Left ventricle myocardium inferior (tissue), 1 donor: ENCODE measurements around the gene ADD2. TPM values are rescaled to one million over a fixed set of nuclear protein-coding genes. Genes with fewer than 3 reads are reported as not detected.
"Not testable (repeated sequence)": the region's sequence is repeated elsewhere in the genome, so short reads cannot be mapped to it uniquely, and the experiment has no call there.

Experiments used
- DNase-seq: peaks from one replicate; pipeline ENCODE4 v3.0.0-alpha.2; 2020
- H3K27ac ChIP-seq: fragments of 200-600 bp; replicated peaks from 2 replicates; pipeline ENCODE4 v1.8.0; 2021
- H3K27me3 ChIP-seq: fragments of 200-600 bp; 2 replicates; pipeline ENCODE4 v1.8.0; 2021; ENCODE audit warnings: low read depth
- H3K36me3 ChIP-seq: fragments of 200-600 bp; 2 replicates; pipeline ENCODE4 v1.8.0; 2021
- H3K4me1 ChIP-seq: fragments of 200-600 bp; 2 replicates; pipeline ENCODE4 v1.8.0; 2021
- H3K4me3 ChIP-seq: fragments of 200-600 bp; 2 replicates; pipeline ENCODE4 v1.8.0; 2021; ENCODE audit warnings: mild to moderate bottlenecking, moderate library complexity
- H3K9me3 ChIP-seq: fragments of 200-600 bp; replicated peaks from 2 replicates; pipeline ENCODE4 v1.8.0; 2021
- CTCF ChIP-seq: fragments of 200-600 bp; IDR thresholded peaks from 2 replicates; pipeline ENCODE4 v1.8.0; 2021; ENCODE audit warnings: antibody characterized with exemption, mild to moderate bottlenecking, borderline replicate concordance
- intact Hi-C: fragments of 100-400 bp; cut with micrococcal nuclease; formaldehyde crosslinking; loops from one replicate; pipeline ENCODE4 v1.11.0; 2022
- total RNA-seq: library from RNA; stranded (reverse); fragmentation: NEBNext Ultra II Directional; extraction: Animal tissue kit (Norgen Biotek cat#: 25700); gene quantifications from one replicate; pipeline ENCODE4 v1.2.1, GENCODE V29; 2021
- donor health status: DM: no; HTN: yes; CAD: no; lungs with severe emphysema.

ADD2 gene
- total RNA-seq, 1 donor from 2014 or later, result 2.7 TPM

- intact Hi-C loops, result no loop called here
- no peaks in the 10 kb centered on the region for H3K36me3 ChIP-seq
- no peak overlapping the region for H3K4me3 ChIP-seq
Measured at GRCh38 chr2:70799706-70800105, 31.7 kb upstream of the ADD2 start.

GRCh38 chr2:70797996-70798395, 30.0 kb upstream of the ADD2 start:
- H3K36me3 ChIP-seq, H3K27ac ChIP-seq, intact Hi-C loops, H3K4me3 ChIP-seq, H3K4me1 ChIP-seq, DNase-seq: not testable (repeated sequence)
- Histone ChIP-seq H3K9me3 (peaks cover 12% of the 10 kb centered on the region), H3K27me3 (peaks cover 52% of the 10 kb centered on the region)

More at GRCh38 chr2:70799706-70800105, 31.7 kb upstream of the ADD2 start:
- no peaks in the 10 kb centered on the region for H3K4me1 ChIP-seq
- H3K27ac ChIP-seq, result no peak overlapping the region
- no peak for DNase-seq
- TF ChIP-seq CTCF, result no peak
- peaks cover 12% of the 10 kb centered on the region for H3K9me3 ChIP-seq
- H3K27me3 ChIP-seq, result peaks cover 35% of the 10 kb centered on the region

GRCh38 chr2:70797506-70797905, 29.5 kb upstream of the ADD2 start:
- Histone ChIP-seq H3K36me3 (no peaks in the 10 kb centered on the region), H3K9me3 (peaks cover 12% of the 10 kb centered on the region), H3K27ac (no peak overlapping the region), H3K4me1 (no peaks in the 10 kb centered on the region), H3K27me3 (peaks cover 57% of the 10 kb centered on the region), H3K4me3 (no peak overlapping the region)
- DNase-seq, result no peak
- intact Hi-C loops, result no loop called here
- TF ChIP-seq CTCF, result no peak

GRCh38 chr2:70796262-70796661, 28.3 kb upstream of the ADD2 start:
- H3K4me1 ChIP-seq, result no peaks in the 10 kb centered on the region
- H3K27me3 ChIP-seq, result peaks cover 69% of the 10 kb centered on the region
- H3K27ac ChIP-seq, result no peak overlapping the region
- DNase-seq, result no peak
- TF ChIP-seq CTCF, result no peak
- H3K4me3 ChIP-seq, result no peak overlapping the region
- intact Hi-C loops, result no loop called here
- peaks cover 12% of the 10 kb centered on the region for H3K9me3 ChIP-seq
- no peaks in the 10 kb centered on the region for H3K36me3 ChIP-seq

- H3K4me1 ChIP-seq, result peaks cover 3% of the 10 kb centered on the region
- H3K36me3 ChIP-seq, result no peaks in the 10 kb centered on the region
- no peak overlapping the region for H3K27ac ChIP-seq
- no peak for TF ChIP-seq CTCF
- DNase-seq, result no peak
- intact Hi-C loops, result no loop called here
- H3K9me3 ChIP-seq, result peaks cover 12% of the 10 kb centered on the region
- peaks cover 78% of the 10 kb centered on the region for H3K27me3 ChIP-seq
- no peak overlapping the region for H3K4me3 ChIP-seq
Measured at GRCh38 chr2:70795164-70795995, 27.4 kb upstream of the ADD2 start.

- no peak overlapping the region for H3K27ac ChIP-seq
- no peak for TF ChIP-seq CTCF
- H3K4me1 ChIP-seq, result peaks cover 14% of the 10 kb centered on the region
- H3K9me3 ChIP-seq, result no peaks in the 10 kb centered on the region
- DNase-seq, result no peak
- intact Hi-C loops, result no loop called here
- peaks cover 87% of the 10 kb centered on the region for H3K27me3 ChIP-seq
- no peak overlapping the region for H3K4me3 ChIP-seq
- no peaks in the 10 kb centered on the region for H3K36me3 ChIP-seq
Measured at GRCh38 chr2:70793450-70793849, 25.4 kb upstream of the ADD2 start.
